KMS-11 (cell line): ENCODE results near the gene ITPRIPL2.
A peak's percentile ranks its signal among the peaks of the same experiment; 100 is the strongest.

Experiments used
- H2AFZ ChIP-seq: fragments of 200-600 bp; sonication (generic); 2 replicates; pipeline ENCODE4 v1.6.1; 2016; ENCODE audit warnings: antibody characterized with exemption, mixed run types, low read depth
- H3K27ac ChIP-seq: fragments of 200-600 bp; sonication (generic); 2 replicates; pipeline ENCODE4 v1.6.1; 2016; ENCODE audit warnings: mild to moderate bottlenecking, mixed run types
- H3K27me3 ChIP-seq: fragments of 200-600 bp; sonication (generic); 2 replicates; pipeline ENCODE4 v1.6.1; 2017; ENCODE audit warnings: mild to moderate bottlenecking, low read depth, mixed run types, moderate library complexity; ENCODE audit not compliant: insufficient read depth
- H3K36me3 ChIP-seq: fragments of 200-600 bp; sonication (generic); 2 replicates; pipeline ENCODE4 v1.6.1; 2017; ENCODE audit warnings: mild to moderate bottlenecking, mixed run types; ENCODE audit not compliant: insufficient read depth
- H3K4me1 ChIP-seq: fragments of 200-600 bp; sonication (generic); 2 replicates; pipeline ENCODE4 v1.6.1; 2016; ENCODE audit warnings: mild to moderate bottlenecking, low read depth, mixed run types; ENCODE audit not compliant: poor library complexity, severe bottlenecking
- H3K4me2 ChIP-seq: fragments of 200-600 bp; sonication (generic); 2 replicates; pipeline ENCODE4 v1.7.0; 2016; ENCODE audit warnings: mild to moderate bottlenecking, mixed run types
- H3K4me3 ChIP-seq: fragments of 200-600 bp; sonication (generic); IDR thresholded peaks from 2 replicates; pipeline ENCODE4 v1.6.1; 2017; ENCODE audit warnings: low read depth, low read length, mixed read lengths; ENCODE audit not compliant: insufficient read depth
- H3K79me2 ChIP-seq: fragments of 200-600 bp; sonication (generic); 2 replicates; pipeline ENCODE4 v1.6.1; 2016; ENCODE audit warnings: low read depth, mixed run types; ENCODE audit not compliant: insufficient read depth
- H3K9ac ChIP-seq: fragments of 200-600 bp; sonication (generic); 2 replicates; pipeline ENCODE4 v1.6.1; 2016; ENCODE audit warnings: mild to moderate bottlenecking, mixed run types
- H4K20me1 ChIP-seq: fragments of 200-600 bp; sonication (generic); 2 replicates; pipeline ENCODE4 v1.6.1; 2016; ENCODE audit warnings: mild to moderate bottlenecking, mixed run types; ENCODE audit not compliant: insufficient read depth
- TF ChIP-seq, protein P1 (sequence below): fragments of 200-600 bp; sonication (generic); conservative IDR thresholded peaks from 2 replicates; pipeline ENCODE4 v1.6.1; 2017; ENCODE audit warnings: low read depth, mild to moderate bottlenecking, antibody characterized with exemption, low read length, moderate library complexity, mixed read lengths

ITPRIPL2 gene

GRCh38 chr16:19151310-19151709 lies 37.5 kb downstream of the ITPRIPL2 start:
- H3K9ac ChIP-seq: no peak overlapping the region
- TF ChIP-seq, protein P1, sequence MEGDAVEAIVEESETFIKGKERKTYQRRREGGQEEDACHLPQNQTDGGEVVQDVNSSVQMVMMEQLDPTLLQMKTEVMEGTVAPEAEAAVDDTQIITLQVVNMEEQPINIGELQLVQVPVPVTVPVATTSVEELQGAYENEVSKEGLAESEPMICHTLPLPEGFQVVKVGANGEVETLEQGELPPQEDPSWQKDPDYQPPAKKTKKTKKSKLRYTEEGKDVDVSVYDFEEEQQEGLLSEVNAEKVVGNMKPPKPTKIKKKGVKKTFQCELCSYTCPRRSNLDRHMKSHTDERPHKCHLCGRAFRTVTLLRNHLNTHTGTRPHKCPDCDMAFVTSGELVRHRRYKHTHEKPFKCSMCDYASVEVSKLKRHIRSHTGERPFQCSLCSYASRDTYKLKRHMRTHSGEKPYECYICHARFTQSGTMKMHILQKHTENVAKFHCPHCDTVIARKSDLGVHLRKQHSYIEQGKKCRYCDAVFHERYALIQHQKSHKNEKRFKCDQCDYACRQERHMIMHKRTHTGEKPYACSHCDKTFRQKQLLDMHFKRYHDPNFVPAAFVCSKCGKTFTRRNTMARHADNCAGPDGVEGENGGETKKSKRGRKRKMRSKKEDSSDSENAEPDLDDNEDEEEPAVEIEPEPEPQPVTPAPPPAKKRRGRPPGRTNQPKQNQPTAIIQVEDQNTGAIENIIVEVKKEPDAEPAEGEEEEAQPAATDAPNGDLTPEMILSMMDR: no peak
- no peaks in the 10 kb centered on the region for H4K20me1 ChIP-seq
- no peaks in the 10 kb centered on the region for H3K36me3 ChIP-seq
- no peaks in the 10 kb centered on the region for H3K79me2 ChIP-seq
- H2AFZ ChIP-seq: no peak overlapping the region
- no peak overlapping the region for H3K4me2 ChIP-seq
- H3K4me1 ChIP-seq: no peaks in the 10 kb centered on the region
- no peak overlapping the region for H3K27ac ChIP-seq
- no peaks in the 10 kb centered on the region for H3K27me3 ChIP-seq
- no peak overlapping the region for H3K4me3 ChIP-seq

- Histone ChIP-seq H3K79me2 (no peaks in the 10 kb centered on the region), H3K4me1 (no peaks in the 10 kb centered on the region), H3K36me3 (no peaks in the 10 kb centered on the region), H3K9ac (no peak overlapping the region), H2AFZ (no peak overlapping the region), H3K4me2 (no peak overlapping the region), H3K27ac (no peak overlapping the region), H3K4me3 (no peak overlapping the region), H3K27me3 (no peaks in the 10 kb centered on the region), H4K20me1 (no peaks in the 10 kb centered on the region)
- TF ChIP-seq, protein P1: no peak
Observed at GRCh38 chr16:19152042-19152441, 38.3 kb downstream of the ITPRIPL2 start.

DNA sequence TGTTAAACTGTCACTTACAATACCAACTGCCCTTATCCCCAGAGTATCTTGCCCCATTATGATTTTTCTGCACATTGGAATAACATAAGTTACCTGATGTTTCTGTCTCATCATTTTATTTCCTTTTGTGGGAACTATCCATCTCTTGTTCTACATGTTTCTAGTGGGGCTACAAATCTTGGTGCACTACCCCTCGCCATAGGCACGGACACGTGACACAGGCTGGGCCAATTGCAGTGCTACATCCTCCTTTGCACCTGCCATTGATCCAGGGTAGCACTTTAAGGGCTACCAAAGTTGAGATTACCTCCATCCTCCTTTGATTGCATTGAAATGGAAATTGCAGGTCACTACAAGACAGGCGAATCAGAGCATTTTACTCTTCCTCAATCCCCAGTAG lies 40.1 kb downstream of the ITPRIPL2 start:
- no peaks in the 10 kb centered on the region for H3K79me2 ChIP-seq
- H3K4me3 ChIP-seq: no peak overlapping the region
- H2AFZ ChIP-seq: peak overlapping the region; percentile 27; the same call in 1 of the 2 replicates
- TF ChIP-seq, protein P1: no peak
- no peaks in the 10 kb centered on the region for H3K36me3 ChIP-seq
- H3K4me2 ChIP-seq: no peak overlapping the region
- no peak overlapping the region for H3K27ac ChIP-seq
- no peaks in the 10 kb centered on the region for H4K20me1 ChIP-seq
- H3K4me1 ChIP-seq: no peaks in the 10 kb centered on the region
- no peak overlapping the region for H3K9ac ChIP-seq
- H3K27me3 ChIP-seq: no peaks in the 10 kb centered on the region

DNA sequence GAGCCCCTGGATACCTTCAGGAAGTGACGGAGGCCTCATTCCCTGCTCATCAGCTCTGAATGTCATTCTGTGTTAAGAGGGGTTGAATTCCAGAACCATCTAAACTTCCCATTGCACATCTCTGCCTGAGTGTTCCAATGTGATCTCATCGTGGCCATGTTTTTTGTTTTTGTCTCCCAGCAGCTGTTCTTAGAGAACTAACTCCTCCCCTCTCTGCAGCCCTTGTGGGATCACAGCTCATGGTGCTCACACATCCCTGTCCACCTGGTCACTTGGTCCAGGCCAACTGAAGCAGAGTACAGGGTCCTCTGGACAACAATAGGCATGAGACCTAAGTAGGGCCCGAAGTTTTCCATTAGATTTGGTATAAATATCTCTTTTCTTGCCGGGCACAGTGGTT lies 48.3 kb downstream of the ITPRIPL2 start:
- Histone ChIP-seq H3K4me1 (no peaks in the 10 kb centered on the region), H3K27ac (no peak overlapping the region), H3K4me3 (no peak overlapping the region), H2AFZ (no peak overlapping the region), H3K79me2 (no peaks in the 10 kb centered on the region), H3K27me3 (no peaks in the 10 kb centered on the region), H4K20me1 (no peaks in the 10 kb centered on the region), H3K36me3 (no peaks in the 10 kb centered on the region), H3K9ac (no peak overlapping the region), H3K4me2 (no peak overlapping the region)
- TF ChIP-seq, protein P1: no peak

GRCh38 chr16:19163215-19163614 lies 49.5 kb downstream of the ITPRIPL2 start:
- Histone ChIP-seq H3K27ac (no peak overlapping the region), H3K79me2 (no peaks in the 10 kb centered on the region), H3K4me3 (no peak overlapping the region), H3K27me3 (no peaks in the 10 kb centered on the region), H3K4me1 (no peaks in the 10 kb centered on the region), H3K4me2 (no peak overlapping the region), H2AFZ (no peak overlapping the region), H4K20me1 (no peaks in the 10 kb centered on the region), H3K9ac (no peak overlapping the region), H3K36me3 (no peaks in the 10 kb centered on the region)
- TF ChIP-seq, protein P1: no peak
